GM21423 (cell line): Measurements from ENCODE around the gene C10orf90.

Experiments used
- ATAC-seq: cut with Tn5 transposase; IDR thresholded peaks from one replicate; pipeline ENCODE4 v1.9.1; 2021; ENCODE audit warnings: mild to moderate bottlenecking, moderate library complexity; ENCODE audit not compliant: unreplicated experiment

The C10orf90 gene

DNA sequence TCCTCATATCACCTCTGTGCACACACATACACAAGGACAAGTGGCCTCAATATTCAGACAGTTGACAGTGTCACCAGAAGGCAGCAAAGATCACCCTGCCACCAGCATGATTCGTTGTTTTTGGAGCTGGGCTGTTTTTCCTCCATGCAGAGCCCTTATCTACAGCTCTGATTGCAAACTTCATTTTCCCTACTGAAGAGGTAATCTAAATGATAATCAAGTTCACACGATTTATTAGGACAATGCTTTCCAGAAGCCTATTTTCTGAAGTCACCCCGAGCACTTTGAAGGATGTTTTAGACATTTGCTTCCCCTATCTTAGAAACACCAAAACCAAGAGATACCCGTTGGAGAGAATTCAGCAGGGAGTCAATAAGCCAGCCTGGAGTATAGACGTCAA lies 236.3 kb downstream of the C10orf90 start:
- no peak for ATAC-seq

DNA sequence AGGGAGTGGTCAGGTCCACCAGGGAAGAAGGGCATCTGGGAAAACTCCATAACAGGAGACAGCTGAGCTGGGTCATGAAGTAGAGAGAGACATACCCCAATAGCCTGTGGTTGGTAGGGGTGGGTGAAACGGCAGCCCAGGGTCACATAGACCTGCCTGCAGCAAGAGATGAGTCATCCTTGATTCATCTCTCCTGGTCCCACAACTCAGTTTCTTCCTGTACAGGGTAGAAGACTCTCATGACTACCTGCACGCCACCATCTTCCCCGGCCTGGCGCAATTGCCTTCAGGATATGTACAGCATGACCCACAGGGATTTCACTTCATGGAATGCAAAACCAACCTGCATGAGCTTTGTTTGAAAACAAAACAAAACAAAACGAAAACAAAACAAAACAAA lies 237.1 kb downstream of the C10orf90 start:
- ATAC-seq: no peak

DNA sequence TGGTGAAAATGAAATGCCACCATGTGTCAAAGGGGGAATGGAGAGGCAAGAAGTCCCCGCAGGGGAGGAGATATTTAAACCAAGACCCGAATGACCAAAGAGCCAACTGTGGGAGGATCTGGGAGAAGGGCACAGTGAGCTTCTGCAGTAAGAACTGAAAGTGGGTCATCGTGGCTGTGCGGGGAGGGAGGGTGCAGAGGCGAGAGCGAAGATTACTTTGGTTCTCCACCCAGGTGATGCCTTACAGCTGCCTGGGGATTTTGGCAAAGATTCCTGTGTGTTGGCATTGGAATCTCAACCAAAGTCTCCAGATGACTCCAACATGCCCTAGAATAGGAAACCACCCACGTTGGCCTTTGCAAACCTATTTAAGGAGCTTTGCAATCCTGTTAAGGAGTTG lies 238.0 kb downstream of the C10orf90 start:
- ATAC-seq: no peak

DNA sequence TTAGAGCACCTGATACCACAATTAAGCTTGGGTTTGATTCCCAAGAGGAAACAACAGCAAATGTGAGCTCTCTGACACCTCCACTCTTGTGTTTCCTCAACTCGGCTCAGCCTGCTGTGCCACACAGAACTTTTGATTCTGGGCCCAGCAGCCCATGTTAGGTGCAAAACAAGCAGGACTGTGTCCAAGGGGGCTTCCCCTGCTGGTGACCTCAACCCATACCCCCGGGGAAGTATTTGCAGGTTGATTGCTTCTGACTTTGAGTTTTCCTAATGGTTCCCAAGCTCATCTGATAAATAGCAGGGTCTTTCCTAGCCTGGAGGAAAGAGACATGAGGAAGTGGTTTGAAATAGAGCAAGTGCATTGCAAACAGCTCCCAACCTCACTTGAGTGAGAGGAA lies 238.7 kb downstream of the C10orf90 start:
- no peak for ATAC-seq

GRCh38 chr10:126430512-126430911 lies 240.0 kb downstream of the C10orf90 start:
- no peak for ATAC-seq

- no peak for ATAC-seq
These were observed 241.2 kb downstream of the C10orf90 start for GRCh38 chr10:126429275-126429674.

DNA sequence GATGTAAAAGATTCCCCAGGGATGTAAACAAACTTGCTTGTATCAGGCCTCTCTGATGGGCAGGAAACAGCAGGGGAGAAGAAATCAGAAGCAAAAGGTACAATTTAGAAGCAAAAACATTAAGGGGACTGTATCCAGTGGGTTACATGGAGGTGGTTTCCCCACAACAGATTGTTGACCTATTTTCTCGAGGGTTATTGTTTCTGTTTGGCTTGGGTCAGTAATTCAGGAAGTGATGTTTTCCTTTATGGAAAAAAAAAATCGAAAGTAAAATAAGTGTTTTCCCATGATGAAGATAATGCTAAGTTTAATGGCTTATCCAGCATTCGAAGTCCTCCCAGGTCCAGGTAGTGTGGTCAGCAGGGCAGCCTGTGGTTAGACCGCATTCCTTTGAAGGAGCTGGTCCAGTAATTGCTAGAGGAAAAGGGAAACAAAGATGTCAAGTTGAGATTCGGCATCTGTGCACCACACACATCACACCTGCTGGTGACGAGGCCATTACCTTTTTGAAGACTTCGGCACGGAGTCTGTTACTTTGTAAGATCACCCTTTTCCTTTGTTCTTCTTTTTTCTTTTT lies 244.9 kb downstream of the C10orf90 start:
- no peak for ATAC-seq

- ATAC-seq: no peak
These were observed 245.5 kb downstream of the C10orf90 start for GRCh38 chr10:126425032-126425431.

- ATAC-seq: no peak
These were observed 246.6 kb downstream of the C10orf90 start for GRCh38 chr10:126423732-126424491.

DNA sequence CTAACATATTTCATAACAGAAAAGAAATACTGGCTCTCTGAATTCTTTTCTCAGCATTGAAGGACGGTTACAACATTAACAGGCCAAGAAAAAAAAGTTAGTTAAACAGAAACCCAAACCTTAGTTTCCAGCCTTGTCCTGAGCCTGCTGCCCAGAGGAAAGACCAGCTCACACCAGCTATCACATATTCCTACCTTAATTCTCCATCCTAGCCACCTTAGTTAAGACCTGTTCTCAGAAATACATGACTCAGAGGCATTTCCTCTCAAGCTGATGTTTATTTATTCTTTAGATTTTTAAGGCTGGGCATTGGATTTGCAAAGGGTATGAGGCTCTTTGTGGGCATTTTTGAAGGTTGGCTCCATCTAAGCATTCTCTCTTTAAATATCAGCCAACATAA lies 247.9 kb downstream of the C10orf90 start:
- no peak for ATAC-seq

DNA sequence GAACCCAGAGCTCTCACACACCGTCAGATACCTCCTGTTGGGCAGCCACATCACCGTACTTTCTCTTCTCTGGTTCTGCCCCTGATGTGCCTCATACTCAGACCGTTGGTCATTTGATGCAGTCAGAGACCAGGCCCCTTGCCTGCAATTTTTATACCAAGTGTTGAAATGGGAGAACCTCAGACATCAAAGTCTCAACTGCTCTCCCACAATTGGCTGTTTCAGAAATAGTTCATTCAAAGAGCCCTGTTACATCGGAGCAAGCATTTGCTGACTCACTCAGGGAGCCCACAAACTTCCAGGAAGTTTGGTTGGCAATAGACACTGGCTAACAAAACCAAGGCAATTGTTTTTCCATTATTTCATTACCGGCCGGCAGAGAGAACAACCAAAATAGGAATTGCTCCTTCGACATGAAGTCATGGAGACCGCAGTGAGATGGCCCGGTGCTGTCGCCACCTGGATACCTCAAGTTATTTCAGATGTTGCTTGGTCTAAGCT lies 248.7 kb downstream of the C10orf90 start:
- no peak for ATAC-seq

GRCh38 chr10:126420567-126421300 lies 249.8 kb downstream of the C10orf90 start:
- no peak for ATAC-seq

- ATAC-seq: no peak
These were observed 253.2 kb downstream of the C10orf90 start for GRCh38 chr10:126417220-126417825.

- ATAC-seq: no peak
These were observed 260.7 kb downstream of the C10orf90 start for GRCh38 chr10:126409821-126410220.

DNA sequence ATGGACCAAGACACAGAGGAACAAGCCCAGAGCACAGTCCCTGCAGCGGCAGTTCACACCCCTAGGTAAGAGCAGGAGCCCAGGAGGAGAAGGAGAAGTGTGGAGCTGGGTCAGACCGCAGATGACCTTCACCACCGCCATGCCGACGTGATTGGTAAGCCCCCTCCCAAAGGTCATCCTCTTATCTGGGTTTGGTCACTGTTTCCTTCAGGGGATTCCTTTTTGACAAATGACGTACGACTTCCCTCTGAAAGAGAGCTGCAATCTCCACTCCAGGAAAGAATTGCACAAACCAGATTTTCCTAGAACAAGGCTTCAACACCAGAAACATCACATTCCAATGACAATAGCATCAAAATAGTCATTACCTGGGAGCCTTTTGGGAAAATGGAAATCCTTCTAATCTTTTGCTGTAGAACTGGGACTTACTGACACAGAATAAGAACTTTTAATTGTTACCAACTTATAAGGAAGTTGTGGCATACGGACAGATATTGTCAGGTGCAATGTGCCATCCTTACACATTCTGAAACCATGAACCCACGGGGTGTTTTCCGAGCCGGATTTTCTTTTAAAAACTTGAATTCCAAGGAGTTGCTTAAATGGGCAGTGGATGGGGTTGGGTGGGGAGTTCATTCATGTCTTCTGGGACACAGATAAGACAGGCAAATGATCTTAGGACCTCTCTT lies 261.4 kb downstream of the C10orf90 start:
- no peak for ATAC-seq

DNA sequence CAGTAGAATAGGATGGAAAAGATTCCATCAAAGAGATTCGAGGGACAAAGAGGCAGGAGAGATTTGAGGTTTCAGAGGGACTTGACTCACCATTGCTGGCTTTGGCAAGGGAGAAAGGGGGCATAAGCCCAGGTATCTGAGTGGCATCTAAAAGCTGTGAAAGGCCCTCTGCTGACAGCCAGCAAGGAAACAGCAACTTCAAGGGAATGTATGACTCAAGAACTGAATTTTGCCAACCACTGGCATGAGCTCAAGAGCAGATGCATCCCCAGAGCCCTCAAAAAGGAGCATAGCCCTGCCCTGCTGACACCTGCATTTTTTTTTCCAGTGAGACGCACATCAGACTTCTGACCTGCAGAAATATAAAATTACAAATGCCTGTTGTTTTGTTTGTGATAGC lies 262.7 kb downstream of the C10orf90 start:
- ATAC-seq: no peak

DNA sequence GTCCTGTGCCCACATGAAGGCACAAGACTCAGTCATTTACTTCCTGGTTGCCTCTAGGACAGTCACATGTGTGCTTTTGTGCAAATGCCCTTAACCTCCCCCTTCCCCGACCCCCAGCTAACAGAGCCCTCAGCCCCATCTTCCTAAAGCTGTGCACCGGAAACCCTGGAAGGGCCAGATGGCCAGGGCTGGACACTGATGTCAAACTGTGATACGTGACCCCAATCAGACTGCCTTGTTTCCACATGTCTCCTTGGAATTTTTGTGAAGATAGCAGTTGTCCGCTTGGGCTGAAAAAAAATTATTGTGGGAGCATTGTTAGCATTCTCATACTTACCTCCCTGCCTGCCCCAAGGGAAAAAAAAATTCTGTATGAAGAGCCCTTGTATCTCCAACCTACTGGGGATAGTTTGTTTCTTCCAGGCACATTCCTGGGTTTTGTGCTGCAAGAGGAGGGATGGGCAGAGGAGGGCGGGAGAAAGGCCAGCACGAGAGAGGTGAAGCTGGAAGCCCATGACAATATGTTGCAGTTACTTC lies 265.2 kb downstream of the C10orf90 start:
- ATAC-seq: no peak

DNA sequence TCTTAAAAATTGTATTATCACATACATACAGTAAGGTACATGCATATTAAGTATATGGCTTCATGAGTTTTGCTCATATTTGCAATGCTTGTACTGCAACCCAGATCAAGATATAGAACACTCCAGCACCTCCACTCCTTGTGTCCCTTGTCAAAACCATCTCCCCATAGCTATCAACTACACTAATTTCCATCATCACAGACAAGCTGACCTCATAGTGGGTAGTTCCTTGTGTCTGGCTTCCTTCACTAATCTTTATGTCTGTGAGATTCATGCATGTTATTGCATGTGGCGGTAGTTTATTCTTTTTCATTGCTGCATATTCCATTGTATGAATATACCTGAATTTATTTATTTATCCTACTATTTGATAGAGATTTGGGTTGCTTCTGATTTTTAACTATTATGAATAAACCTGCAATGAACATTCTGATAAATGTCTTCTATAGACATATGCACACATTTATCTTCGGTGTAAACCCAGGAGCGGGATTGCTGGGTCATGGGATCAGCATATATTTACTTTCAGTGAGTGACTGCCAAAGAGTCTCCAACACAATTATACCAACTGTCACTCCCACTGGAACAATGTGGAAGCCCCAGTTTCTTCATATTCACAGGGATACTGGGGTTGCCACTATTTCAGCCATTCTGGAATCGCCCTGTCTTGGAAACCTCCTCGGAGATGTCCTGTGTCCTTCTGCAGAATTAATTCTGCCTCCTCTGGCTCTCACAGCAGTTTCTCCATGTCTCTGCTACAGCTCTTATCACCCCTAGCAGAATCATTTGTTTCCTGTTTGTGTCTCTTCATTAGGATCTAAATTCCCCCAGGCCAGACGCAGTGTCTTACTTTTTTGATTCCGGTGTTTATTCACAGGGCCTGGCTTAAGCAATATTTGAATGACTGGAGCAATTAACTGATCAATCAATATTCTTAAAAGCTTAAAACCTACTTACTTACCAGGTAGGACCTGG lies 267.5 kb downstream of the C10orf90 start:
- no peak for ATAC-seq

DNA sequence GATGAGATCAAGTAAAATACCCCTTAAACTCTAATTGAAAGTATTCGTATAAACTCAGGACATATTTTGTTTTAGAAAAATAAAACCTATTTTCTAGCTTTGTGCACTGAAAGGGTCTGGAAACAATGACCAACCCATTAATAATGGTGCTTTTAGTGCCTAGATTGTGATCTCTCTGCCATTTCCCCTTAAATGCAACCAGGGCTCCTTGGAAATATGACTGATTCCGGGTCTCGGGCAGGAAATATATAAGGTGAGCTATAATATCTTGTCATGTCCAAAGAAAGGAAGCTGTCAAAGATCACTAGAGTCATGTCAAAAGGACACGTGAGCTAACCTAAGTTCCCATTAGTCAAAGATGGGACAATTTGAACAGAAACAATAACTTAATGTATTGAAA lies 269.9 kb downstream of the C10orf90 start:
- ATAC-seq: no peak
